ENCODE data around the gene ORMDL3. TPM values are rescaled to one million over a fixed set of nuclear protein-coding genes. Genes with fewer than 3 reads are reported as not detected.

ORMDL3 gene
- polyA plus RNA-seq, 1 donor from 2014 or later = 90.1 TPM

DNA sequence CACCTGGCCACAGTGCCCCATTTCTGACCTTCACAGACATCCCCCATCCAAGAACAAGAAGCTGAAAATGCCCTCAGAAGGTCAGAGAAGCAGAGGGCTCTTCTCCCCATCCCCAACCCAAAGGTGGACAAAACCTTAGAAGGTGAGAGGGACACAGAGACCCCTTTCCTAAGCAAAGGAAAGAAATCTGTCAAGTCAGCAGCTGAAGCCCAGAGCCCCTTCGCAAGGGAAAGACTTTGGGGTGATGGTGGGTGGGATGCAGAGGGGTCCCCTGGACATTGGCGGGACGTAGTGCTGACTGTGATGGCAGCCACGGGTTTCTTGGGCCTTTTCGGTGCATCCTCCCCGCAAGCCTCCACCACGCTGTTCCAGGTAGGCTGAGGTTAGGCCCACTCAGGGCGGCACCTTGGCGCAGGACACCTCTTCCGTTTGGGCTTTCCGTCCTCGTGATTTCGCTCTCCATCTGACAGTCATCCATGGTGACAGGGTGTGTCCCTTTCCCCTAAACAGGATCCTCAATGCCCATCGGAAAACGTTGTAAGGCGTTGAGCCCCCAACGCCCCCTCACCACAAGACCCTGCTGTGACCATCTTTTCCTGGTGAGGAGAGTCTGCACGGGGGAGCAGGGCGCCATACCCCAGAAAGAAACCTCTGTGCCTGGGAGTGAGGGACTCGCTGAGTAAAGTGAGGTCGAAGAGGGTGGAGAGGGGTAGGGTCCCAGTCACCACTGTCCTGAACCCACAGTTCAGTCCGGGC lies 24.7 kb upstream of the ORMDL3 start:
- no peak overlapping the region for H3K27ac ChIP-seq (ENCODE audit: low read length)
- no peaks in the 10 kb centered on the region for H4K20me1 ChIP-seq (ENCODE audit: insufficient read depth)
- H2AFZ ChIP-seq (ENCODE audit: low read depth, low read length) = no peak overlapping the region
- TF ChIP-seq, protein P1, sequence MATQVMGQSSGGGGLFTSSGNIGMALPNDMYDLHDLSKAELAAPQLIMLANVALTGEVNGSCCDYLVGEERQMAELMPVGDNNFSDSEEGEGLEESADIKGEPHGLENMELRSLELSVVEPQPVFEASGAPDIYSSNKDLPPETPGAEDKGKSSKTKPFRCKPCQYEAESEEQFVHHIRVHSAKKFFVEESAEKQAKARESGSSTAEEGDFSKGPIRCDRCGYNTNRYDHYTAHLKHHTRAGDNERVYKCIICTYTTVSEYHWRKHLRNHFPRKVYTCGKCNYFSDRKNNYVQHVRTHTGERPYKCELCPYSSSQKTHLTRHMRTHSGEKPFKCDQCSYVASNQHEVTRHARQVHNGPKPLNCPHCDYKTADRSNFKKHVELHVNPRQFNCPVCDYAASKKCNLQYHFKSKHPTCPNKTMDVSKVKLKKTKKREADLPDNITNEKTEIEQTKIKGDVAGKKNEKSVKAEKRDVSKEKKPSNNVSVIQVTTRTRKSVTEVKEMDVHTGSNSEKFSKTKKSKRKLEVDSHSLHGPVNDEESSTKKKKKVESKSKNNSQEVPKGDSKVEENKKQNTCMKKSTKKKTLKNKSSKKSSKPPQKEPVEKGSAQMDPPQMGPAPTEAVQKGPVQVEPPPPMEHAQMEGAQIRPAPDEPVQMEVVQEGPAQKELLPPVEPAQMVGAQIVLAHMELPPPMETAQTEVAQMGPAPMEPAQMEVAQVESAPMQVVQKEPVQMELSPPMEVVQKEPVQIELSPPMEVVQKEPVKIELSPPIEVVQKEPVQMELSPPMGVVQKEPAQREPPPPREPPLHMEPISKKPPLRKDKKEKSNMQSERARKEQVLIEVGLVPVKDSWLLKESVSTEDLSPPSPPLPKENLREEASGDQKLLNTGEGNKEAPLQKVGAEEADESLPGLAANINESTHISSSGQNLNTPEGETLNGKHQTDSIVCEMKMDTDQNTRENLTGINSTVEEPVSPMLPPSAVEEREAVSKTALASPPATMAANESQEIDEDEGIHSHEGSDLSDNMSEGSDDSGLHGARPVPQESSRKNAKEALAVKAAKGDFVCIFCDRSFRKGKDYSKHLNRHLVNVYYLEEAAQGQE (IDR thresholded peaks at IDR 0.05; ENCODE audit: borderline replicate concordance) = no peak
- TF ChIP-seq EZH2 (IDR thresholded peaks at IDR 0.05; ENCODE audit: borderline replicate concordance, insufficient read depth, low read length, poor library complexity, severe bottlenecking) = no peak
- no peak for TF ChIP-seq EP300 (conservative IDR thresholded peaks at IDR 0.05; ENCODE audit: poor library complexity, severe bottlenecking)
- no peak for TF ChIP-seq POLR2AphosphoS5 (IDR thresholded peaks at IDR 0.05)
- TF ChIP-seq MXI1 (conservative IDR thresholded peaks at IDR 0.05; ENCODE audit: poor library complexity, severe bottlenecking) = no peak
- TF ChIP-seq RAD21 (conservative IDR thresholded peaks at IDR 0.05) = no peak
- no peak for TF ChIP-seq TAF1 (IDR thresholded peaks at IDR 0.05; ENCODE audit: low read depth)
- TF ChIP-seq, protein P2, sequence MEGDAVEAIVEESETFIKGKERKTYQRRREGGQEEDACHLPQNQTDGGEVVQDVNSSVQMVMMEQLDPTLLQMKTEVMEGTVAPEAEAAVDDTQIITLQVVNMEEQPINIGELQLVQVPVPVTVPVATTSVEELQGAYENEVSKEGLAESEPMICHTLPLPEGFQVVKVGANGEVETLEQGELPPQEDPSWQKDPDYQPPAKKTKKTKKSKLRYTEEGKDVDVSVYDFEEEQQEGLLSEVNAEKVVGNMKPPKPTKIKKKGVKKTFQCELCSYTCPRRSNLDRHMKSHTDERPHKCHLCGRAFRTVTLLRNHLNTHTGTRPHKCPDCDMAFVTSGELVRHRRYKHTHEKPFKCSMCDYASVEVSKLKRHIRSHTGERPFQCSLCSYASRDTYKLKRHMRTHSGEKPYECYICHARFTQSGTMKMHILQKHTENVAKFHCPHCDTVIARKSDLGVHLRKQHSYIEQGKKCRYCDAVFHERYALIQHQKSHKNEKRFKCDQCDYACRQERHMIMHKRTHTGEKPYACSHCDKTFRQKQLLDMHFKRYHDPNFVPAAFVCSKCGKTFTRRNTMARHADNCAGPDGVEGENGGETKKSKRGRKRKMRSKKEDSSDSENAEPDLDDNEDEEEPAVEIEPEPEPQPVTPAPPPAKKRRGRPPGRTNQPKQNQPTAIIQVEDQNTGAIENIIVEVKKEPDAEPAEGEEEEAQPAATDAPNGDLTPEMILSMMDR (IDR thresholded peaks at IDR 0.05; ENCODE audit: poor library complexity, severe bottlenecking) = no peak
- no peak for TF ChIP-seq SMC3 (conservative IDR thresholded peaks at IDR 0.05; ENCODE audit: poor library complexity)
- H3K79me2 ChIP-seq (replicated peaks; ENCODE audit: insufficient read depth, low read length) = no peaks in the 10 kb centered on the region
- H3K36me3 ChIP-seq (ENCODE audit: insufficient read depth, low read length) = no peaks in the 10 kb centered on the region
- no peaks in the 10 kb centered on the region for H3K9me3 ChIP-seq (ENCODE audit: low read length)
- no peaks in the 10 kb centered on the region for H3F3A ChIP-seq (ENCODE audit: insufficient read depth, low read length, poor library complexity, severe bottlenecking)
- H3K27me3 ChIP-seq (ENCODE audit: insufficient read depth, low read depth, low read length) = no peaks in the 10 kb centered on the region
- H3K4me3 ChIP-seq (ENCODE audit: low read length) = no peak overlapping the region
- H3K9ac ChIP-seq (ENCODE audit: low read length) = no peak overlapping the region
- no peak overlapping the region for H3K4me2 ChIP-seq (ENCODE audit: low read length)
- H3K9me2 ChIP-seq (ENCODE audit: insufficient read depth, low read length) = no peaks in the 10 kb centered on the region

GRCh38 chr17:39950871-39951348 lies 23.5 kb upstream of the ORMDL3 start:
- no peaks in the 10 kb centered on the region for H3F3A ChIP-seq (ENCODE audit: insufficient read depth, low read length, poor library complexity, severe bottlenecking)
- no peaks in the 10 kb centered on the region for H4K20me1 ChIP-seq (ENCODE audit: insufficient read depth)
- no peaks in the 10 kb centered on the region for H3K27me3 ChIP-seq (ENCODE audit: insufficient read depth, low read depth, low read length)
- H3K9me3 ChIP-seq (ENCODE audit: low read length) = no peaks in the 10 kb centered on the region
- no peak overlapping the region for H3K9ac ChIP-seq (ENCODE audit: low read length)
- no peak overlapping the region for H3K4me2 ChIP-seq (ENCODE audit: low read length)
- no peaks in the 10 kb centered on the region for H3K79me2 ChIP-seq (replicated peaks; ENCODE audit: insufficient read depth, low read length)
- no peaks in the 10 kb centered on the region for H3K36me3 ChIP-seq (ENCODE audit: insufficient read depth, low read length)
- H2AFZ ChIP-seq (ENCODE audit: low read depth, low read length) = no peak overlapping the region
- TF ChIP-seq SMC3 (conservative IDR thresholded peaks at IDR 0.05; ENCODE audit: poor library complexity) (no peak), MXI1 (conservative IDR thresholded peaks at IDR 0.05; ENCODE audit: poor library complexity, severe bottlenecking) (no peak)
- H3K9me2 ChIP-seq (ENCODE audit: insufficient read depth, low read length) = no peaks in the 10 kb centered on the region
- no peak overlapping the region for H3K27ac ChIP-seq (ENCODE audit: low read length)
- H3K4me3 ChIP-seq (ENCODE audit: low read length) = no peak overlapping the region
